B cell (primary cell): Measurements from ENCODE around the gene P2RX2. TPM values are rescaled to one million over a fixed set of nuclear protein-coding genes. Genes with fewer than 3 reads are reported as not detected.

Source experiments
- ATAC-seq: fragments of 200-7000 bp; cut with Tn5 transposase; one replicate; pipeline ENCODE4 v1.10.0; 2021; ENCODE audit warnings: low read depth, mild to moderate bottlenecking, moderate number of reproducible peaks, moderate library complexity
- CTCF ChIA-PET: fragments of 350-600 bp; sonication (Branson Sonifier 250); formaldehyde crosslinking; loops from one replicate; lab custom pipeline; 2021; ENCODE audit warnings: antibody characterized with exemption, inconsistent platforms; lab: Charles Lee
- POLR2A ChIA-PET: fragments of 350-600 bp; sonication (Branson Sonifier 250); formaldehyde crosslinking; loops from one replicate; lab custom pipeline; 2021; ENCODE audit warnings: antibody characterized with exemption; lab: Charles Lee
- DNase-seq: peaks from one replicate; pipeline ENCODE4 v3.0.0; 2013
- H2AFZ ChIP-seq: 2 replicates; pipeline ENCODE4 v1.6.1; 2012; ENCODE audit warnings: mild to moderate bottlenecking, low read depth, low read length; ENCODE audit not compliant: insufficient read depth, poor library complexity, severe bottlenecking
- H3K27ac ChIP-seq, 2 donors: 1 replicate in 1 of 2; 2 replicates in 1 of 2; pipeline ENCODE4 v1.5.1; 2012 to 2013; ENCODE audit warnings: low read length in 2 of 2, mild to moderate bottlenecking in 2 of 2, moderate library complexity in 1 of 2
- H3K27me3 ChIP-seq, 4 experiments: fragments of 200-600 bp in 1 of 4; sonication (generic) in 1 of 4; replicated peaks in 1 of 4; 1 replicate in 2 of 4; 2 replicates in 2 of 4; pipeline versions ENCODE4 v1.6.1 to v1.7.0; 2013 to 2016; ENCODE audit warnings: low read length in 3 of 4, mild to moderate bottlenecking in 2 of 4, mixed read lengths in 1 of 4, moderate library complexity in 1 of 4; ENCODE audit not compliant: insufficient read depth in 4 of 4, control insufficient read depth in 3 of 4; ENCODE audit errors: control extremely low read depth in 1 of 4
- H3K36me3 ChIP-seq, 2 experiments: replicated peaks in 1 of 2; 1 replicate in 1 of 2; 2 replicates in 1 of 2; pipeline versions ENCODE4 v1.6.1 to v1.7.1; 2013; ENCODE audit warnings: low read length in 1 of 2; ENCODE audit not compliant: insufficient read depth in 2 of 2, control insufficient read depth in 1 of 2; ENCODE audit errors: control extremely low read depth in 1 of 2, extremely low read depth in 1 of 2
- H3K4me1 ChIP-seq, 2 donors: fragments of 200-600 bp in 1 of 2; sonication (generic) in 1 of 2; 1 replicate in 1 of 2; 2 replicates in 1 of 2; pipeline versions ENCODE4 v1.5.1 to v1.6.1; 2013 to 2017; ENCODE audit warnings: low read length in 2 of 2; ENCODE audit not compliant: control insufficient read depth in 2 of 2, insufficient read depth in 2 of 2
- H3K4me2 ChIP-seq: replicated peaks from 2 replicates; pipeline ENCODE3; 2012; ENCODE audit warnings: mild to moderate bottlenecking, low read depth, low read length; ENCODE audit not compliant: poor library complexity, severe bottlenecking
- H3K4me3 ChIP-seq, 5 experiments: fragments of 200-600 bp in 1 of 5; sonication (generic) in 1 of 5; 1 replicate in 3 of 5; 2 replicates in 2 of 5; pipeline versions ENCODE4 v1.5.1 to v1.7.0; 2011 to 2016; ENCODE audit warnings: low read length in 4 of 5, mild to moderate bottlenecking in 4 of 5, low read depth in 2 of 5, control low read depth in 1 of 5, moderate library complexity in 1 of 5; ENCODE audit not compliant: insufficient read depth in 1 of 5; ENCODE audit errors: control extremely low read depth in 1 of 5, extremely low read depth in 1 of 5
- H3K79me2 ChIP-seq: fragments of 200-600 bp; sonication (generic); one replicate; pipeline ENCODE4 v1.6.0; 2016; ENCODE audit warnings: low read length; ENCODE audit not compliant: control insufficient read depth, insufficient read depth
- H3K9ac ChIP-seq: fragments of 200-600 bp; sonication (generic); 2 replicates; pipeline ENCODE4 v1.6.1; 2017; ENCODE audit warnings: mild to moderate bottlenecking, low read length, moderate library complexity
- H3K9me3 ChIP-seq, 3 donors: one replicate each; pipeline versions ENCODE4 v1.6.1 to v1.7.1; 2013; ENCODE audit warnings: low read length in 2 of 3; ENCODE audit not compliant: control insufficient read depth in 2 of 3, insufficient read depth in 1 of 3; ENCODE audit errors: control extremely low read depth in 1 of 3
- H4K20me1 ChIP-seq: 2 replicates; pipeline ENCODE4 v1.6.0; 2012; ENCODE audit warnings: mild to moderate bottlenecking, low read length; ENCODE audit not compliant: insufficient read depth, control insufficient read depth, poor library complexity, severe bottlenecking
- H3K27ac Mint-ChIP-seq: one replicate; pipeline ENCODE4 v1.8.0; 2021; ENCODE audit warnings: mixed read lengths
- H3K27me3 Mint-ChIP-seq: one replicate; pipeline ENCODE4 v1.8.0; 2021; ENCODE audit warnings: mixed read lengths
- H3K4me1 Mint-ChIP-seq: one replicate; pipeline ENCODE4 v1.8.0; 2021; ENCODE audit warnings: mixed read lengths
- H3K4me3 Mint-ChIP-seq: one replicate; pipeline ENCODE4 v1.8.0; 2021; ENCODE audit warnings: mixed read lengths
- H3K9me3 Mint-ChIP-seq: one replicate; pipeline ENCODE4 v1.8.0; 2022; ENCODE audit warnings: mixed read lengths; ENCODE audit not compliant: insufficient read depth
- CTCF ChIP-seq: fragments of 200-600 bp; IDR thresholded peaks from one replicate; pipeline ENCODE4 v1.8.0; 2022; ENCODE audit warnings: antibody characterized with exemption, mild to moderate bottlenecking
- EZH2 ChIP-seq: IDR thresholded peaks from 2 replicates; pipeline ENCODE4 v1.6.1; 2012; ENCODE audit warnings: borderline replicate concordance, low read depth, mild to moderate bottlenecking, moderate library complexity, low read length; ENCODE audit not compliant: insufficient read depth, poor library complexity, severe bottlenecking
- WGBS: methylation state at CpG from one replicate; pipeline ENCODE4 v1.1.5; 2013; ENCODE audit warnings: missing lambda C conversion rate; ENCODE audit not compliant: insufficient coverage; 5-methylcytosine and 5-hydroxymethylcytosine counted together
- intact Hi-C: fragments of 100-400 bp; cut with micrococcal nuclease; formaldehyde crosslinking; loops from one replicate; pipeline ENCODE4 v1.10.0; 2022
- polyA plus RNA-seq: library from polyadenylated mRNA; depleted of rRNA; stranded (reverse); fragments of >200 nt; gene quantifications from 2 replicates; pipeline ENCODE4 v1.2.3, GENCODE V29; 2012
- total RNA-seq, 2 donors: library from RNA; stranded (reverse); fragments of 120-200 nt in 1 of 2; gene quantifications; 1 replicate in 1 of 2; 2 replicates in 1 of 2; pipeline versions ENCODE4 v1.2.3 to v1.2.4, GENCODE V29; 2013 to 2022

The P2RX2 gene
- total and polyA plus RNA-seq, 2 donors (not counting 1 experiment from before 2014, with no cell fraction given) = not detected

GRCh38 chr12:132653567-132654290 is 35.2 kb downstream of the P2RX2 start:
- Mint-ChIP-seq H3K27me3 (no peaks in the 10 kb centered on the region), H3K27ac (no peak overlapping the region), H3K4me3 (no peak overlapping the region), H3K4me1 (no peaks in the 10 kb centered on the region), H3K9me3 (no peaks in the 10 kb centered on the region)
- no peak for ATAC-seq
- CTCF ChIA-PET = no interaction called here
- no peaks in the 10 kb centered on the region for H3K4me1 ChIP-seq
- WGBS = no CpG with 5 or more reads among the region's 7 CpGs
- TF ChIP-seq CTCF = no peak
- no peak for TF ChIP-seq EZH2
- no peak overlapping the region for H3K4me3 ChIP-seq
- no peaks in the 10 kb centered on the region for H3K27me3 ChIP-seq
- intact Hi-C loops = no loop called here
- H3K9ac ChIP-seq = no peak overlapping the region
- H3K36me3 ChIP-seq = peaks cover 11 to 36% of the 10 kb centered on the region in 2 experiments
- POLR2A ChIA-PET = no interaction called here
- no peaks in the 10 kb centered on the region for H4K20me1 ChIP-seq
- no peak for DNase-seq
- no peak overlapping the region for H3K27ac ChIP-seq
- H3K79me2 ChIP-seq = no peaks in the 10 kb centered on the region
- no peak overlapping the region for H2AFZ ChIP-seq
- no peak overlapping the region for H3K4me2 ChIP-seq
- no peaks in the 10 kb centered on the region for H3K9me3 ChIP-seq

- Histone ChIP-seq H3K9me3 (no peaks in the 10 kb centered on the region), H3K79me2 (no peaks in the 10 kb centered on the region), H3K36me3 (peaks cover 13 to 62% of the 10 kb centered on the region in 2 experiments), H3K4me1 (no peaks in the 10 kb centered on the region), H4K20me1 (no peaks in the 10 kb centered on the region), H3K9ac (no peak overlapping the region), H3K27ac (no peak overlapping the region), H3K4me2 (no peak overlapping the region), H3K4me3 (no peak overlapping the region), H3K27me3 (no peaks in the 10 kb centered on the region), H2AFZ (no peak overlapping the region)
- intact Hi-C loops = no loop called here
- no peaks in the 10 kb centered on the region for H3K27me3 Mint-ChIP-seq
- no peaks in the 10 kb centered on the region for H3K9me3 Mint-ChIP-seq
- H3K4me1 Mint-ChIP-seq = no peaks in the 10 kb centered on the region
- ChIA-PET CTCF (interaction anchor here (0.8 kb wide), 1 partner anchor 42 kb away, joined by 3 read pairs; no protein-coding TSS in a partner anchor), POLR2A (no interaction called here)
- H3K27ac Mint-ChIP-seq = no peak overlapping the region
- TF ChIP-seq CTCF (no peak), EZH2 (no peak)
- DNase-seq (no peak), ATAC-seq (no peak)
- WGBS = 98% methylated on average over 11 of the region's 12 CpGs
- H3K4me3 Mint-ChIP-seq = no peak overlapping the region
Observed at GRCh38 chr12:132657004-132657727, 38.6 kb downstream of the P2RX2 start.
